H9 (cell line): ENCODE measurements around the gene RPL21. TPM values are rescaled to one million over a fixed set of nuclear protein-coding genes. Genes with fewer than 3 reads are reported as not detected.
A peak's percentile ranks its signal among the peaks of the same experiment; 100 is the strongest.

Source experiments
- DNase-seq: peaks from one replicate; pipeline ENCODE4 v3.0.0-alpha.2; 2017
- H2AFZ ChIP-seq: one replicate; pipeline ENCODE4 v1.6.1; 2013; ENCODE audit warnings: mild to moderate bottlenecking, low read length, control low read depth, moderate library complexity
- H2AK5ac ChIP-seq: 2 replicates; pipeline ENCODE4 v1.6.1; 2013; ENCODE audit warnings: low read length, control low read depth, mixed read lengths; ENCODE audit not compliant: insufficient read length
- H2BK120ac ChIP-seq: one replicate; pipeline ENCODE4 v1.6.1; 2013; ENCODE audit warnings: low read depth, mild to moderate bottlenecking, low read length, control low read depth, inconsistent platforms; ENCODE audit not compliant: poor library complexity, severe bottlenecking
- H2BK12ac ChIP-seq: 2 replicates; pipeline ENCODE4 v1.6.1; 2013; ENCODE audit warnings: low read length, control low read depth, mixed read lengths, low read depth; ENCODE audit not compliant: insufficient read length
- H2BK15ac ChIP-seq: 2 replicates; pipeline ENCODE4 v1.6.1; 2013; ENCODE audit warnings: low read depth, low read length, control low read depth
- H2BK20ac ChIP-seq: one replicate; pipeline ENCODE4 v1.6.1; 2013; ENCODE audit warnings: low read depth, mild to moderate bottlenecking, low read length, control low read depth, inconsistent platforms; ENCODE audit not compliant: poor library complexity, severe bottlenecking
- H2BK5ac ChIP-seq: 2 replicates; pipeline ENCODE4 v1.6.1; 2013; ENCODE audit warnings: low read length, control low read depth, mixed read lengths; ENCODE audit not compliant: insufficient read length
- H3K14ac ChIP-seq: 2 replicates; pipeline ENCODE4 v1.6.1; 2013; ENCODE audit warnings: low read length, control low read depth; ENCODE audit not compliant: insufficient read depth
- H3K18ac ChIP-seq: 2 replicates; pipeline ENCODE4 v1.6.1; 2013; ENCODE audit warnings: low read depth, mild to moderate bottlenecking, mixed read lengths, low read length, control low read depth; ENCODE audit not compliant: insufficient read length
- H3K23ac ChIP-seq: 2 replicates; pipeline ENCODE4 v1.6.1; 2013; ENCODE audit warnings: low read length, control low read depth, mixed read lengths, low read depth; ENCODE audit not compliant: insufficient read length
- H3K23me2 ChIP-seq: 2 replicates; pipeline ENCODE4 v1.6.1; 2013; ENCODE audit warnings: low read depth, mild to moderate bottlenecking, mixed read lengths, low read length, control low read depth; ENCODE audit not compliant: insufficient read length, poor library complexity, severe bottlenecking
- H3K27ac ChIP-seq: 2 replicates; pipeline ENCODE4 v1.5.1; 2013; ENCODE audit warnings: low read length, control low read depth, mixed read lengths, low read depth; ENCODE audit not compliant: insufficient read length
- H3K27me3 ChIP-seq: 2 replicates; pipeline ENCODE4 v1.6.1; 2013; ENCODE audit warnings: low read length, control low read depth, inconsistent platforms; ENCODE audit not compliant: insufficient read depth
- H3K4ac ChIP-seq: 2 replicates; pipeline ENCODE4 v1.6.1; 2013; ENCODE audit warnings: low read depth, mild to moderate bottlenecking, control low read depth, inconsistent platforms, low read length, moderate library complexity
- H3K4me1 ChIP-seq: 2 replicates; pipeline ENCODE4 v1.6.1; 2013; ENCODE audit warnings: low read length, control low read depth, inconsistent platforms; ENCODE audit not compliant: insufficient read depth
- H3K4me2 ChIP-seq: 2 replicates; pipeline ENCODE4 v1.6.1; 2013; ENCODE audit warnings: low read length, control low read depth, mixed read lengths; ENCODE audit not compliant: insufficient read length, insufficient read depth
- H3K56ac ChIP-seq: 2 replicates; pipeline ENCODE4 v1.6.1; 2013; ENCODE audit warnings: low read depth, mild to moderate bottlenecking, mixed read lengths, low read length, control low read depth; ENCODE audit not compliant: insufficient read length
- H3K79me1 ChIP-seq: 2 replicates; pipeline ENCODE4 v1.6.1; 2013; ENCODE audit warnings: low read depth, mild to moderate bottlenecking, moderate library complexity, low read length, control low read depth, inconsistent platforms; ENCODE audit not compliant: insufficient read depth, poor library complexity, severe bottlenecking
- H3K79me2 ChIP-seq: 2 replicates; pipeline ENCODE4 v1.6.1; 2013; ENCODE audit warnings: low read length, control low read depth, inconsistent platforms; ENCODE audit not compliant: insufficient read depth
- H3K9ac ChIP-seq: 2 replicates; pipeline ENCODE4 v1.6.1; 2013; ENCODE audit warnings: low read length, control low read depth, mixed read lengths; ENCODE audit not compliant: insufficient read length; ENCODE audit errors: extremely low read depth
- H3K9me3 ChIP-seq: one replicate; pipeline ENCODE4 v1.6.1; 2013; ENCODE audit warnings: low read depth, low read length, inconsistent platforms; ENCODE audit not compliant: control insufficient read depth
- H3T11ph ChIP-seq: one replicate; pipeline ENCODE4 v1.6.1; 2013; ENCODE audit warnings: mild to moderate bottlenecking, low read length, control low read depth, inconsistent platforms
- H4K20me1 ChIP-seq: one replicate; pipeline ENCODE4 v1.6.1; 2013; ENCODE audit not compliant: control insufficient read depth, insufficient read length, insufficient read depth
- H4K5ac ChIP-seq: 2 replicates; pipeline ENCODE4 v1.6.1; 2013; ENCODE audit warnings: low read depth, mild to moderate bottlenecking, mixed read lengths, low read length, control low read depth; ENCODE audit not compliant: insufficient read length
- H4K8ac ChIP-seq: replicated peaks from 2 replicates; pipeline ENCODE4 v1.6.1; 2013; ENCODE audit warnings: low read length, control low read depth, mixed read lengths, low read depth; ENCODE audit not compliant: insufficient read length
- H4K91ac ChIP-seq: 2 replicates; pipeline ENCODE4 v1.6.1; 2013; ENCODE audit warnings: low read depth, mild to moderate bottlenecking, moderate library complexity, mixed read lengths, low read length, control low read depth; ENCODE audit not compliant: insufficient read length
- H3K27ac Mint-ChIP-seq, 3 experiments: 2 replicates in 2 of 3; 3 replicates in 1 of 3; pipeline ENCODE4 v1.8.0; 2020 to 2021; ENCODE audit warnings: mixed read lengths in 3 of 3, mild to moderate bottlenecking in 1 of 3, moderate library complexity in 1 of 3
- H3K27me3 Mint-ChIP-seq: 2 replicates; pipeline ENCODE4 v1.8.0; 2021; ENCODE audit warnings: low read depth, mild to moderate bottlenecking, moderate library complexity, mixed read lengths
- H3K36me3 Mint-ChIP-seq, 3 experiments: 2 replicates in 2 of 3; 3 replicates in 1 of 3; pipeline ENCODE4 v1.8.0; 2020 to 2021; ENCODE audit warnings: low read depth in 3 of 3, mixed read lengths in 3 of 3; ENCODE audit not compliant: insufficient read depth in 1 of 3
- H3K4me1 Mint-ChIP-seq, 2 experiments: 2 replicates each; pipeline ENCODE4 v1.8.0; 2020; ENCODE audit warnings: mixed read lengths in 2 of 2
- H3K4me3 Mint-ChIP-seq, 2 experiments: 2 replicates in 1 of 2; 3 replicates in 1 of 2; pipeline ENCODE4 v1.8.0; 2020 to 2021; ENCODE audit warnings: mild to moderate bottlenecking in 2 of 2, mixed read lengths in 2 of 2, moderate library complexity in 1 of 2
- H3K9me3 Mint-ChIP-seq, 2 experiments: 2 replicates in 1 of 2; 3 replicates in 1 of 2; pipeline ENCODE4 v1.8.0; 2020; ENCODE audit warnings: mild to moderate bottlenecking in 2 of 2, mixed read lengths in 2 of 2, moderate library complexity in 1 of 2
- WGBS: extraction: QIAGEN DNeasy Blood & Tissue Kit; methylation state at CpG from one replicate; pipeline ENCODE4 v1.1.7; 2013; ENCODE audit warnings: missing lambda C conversion rate, low lambda C conversion rate, mixed read lengths; ENCODE audit not compliant: insufficient read length; ENCODE audit errors: extremely low coverage; 5-methylcytosine and 5-hydroxymethylcytosine counted together
- total RNA-seq: library from RNA; stranded (reverse); gene quantifications from 2 replicates; pipeline ENCODE4 v1.2.1, GENCODE V29; 2021
- TF ChIP-seq, protein P1 (sequence below): fragments of 200-600 bp; sonication (generic); conservative IDR thresholded peaks from 3 replicates; pipeline ENCODE4 v1.8.0; 2021; ENCODE audit warnings: antibody characterized with exemption, mild to moderate bottlenecking

The RPL21 gene
- total RNA-seq, 1 experiment from 2014 or later, result 1,099 TPM

DNA sequence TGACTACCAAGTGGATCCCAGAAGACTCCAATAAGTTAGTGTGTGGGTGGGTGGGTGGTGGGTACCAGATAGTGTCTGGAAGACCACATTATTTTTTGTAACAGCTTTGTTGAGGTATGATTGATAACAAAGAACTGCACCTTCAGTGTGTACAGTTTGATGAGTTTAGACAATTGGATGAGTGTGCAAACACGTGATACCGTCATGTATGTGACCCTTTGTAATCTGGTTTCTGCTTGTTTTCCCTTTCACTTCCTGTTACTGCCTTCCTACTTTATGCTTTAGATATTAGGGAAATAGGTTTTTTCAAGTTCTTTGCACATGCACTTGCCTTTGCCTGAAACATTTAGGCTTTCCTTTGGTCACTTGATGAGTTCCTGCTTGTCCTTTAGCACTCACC is 8.5 kb downstream of the RPL21 start:
- Histone ChIP-seq H2BK20ac (no peak overlapping the region), H3K4me1 (peaks cover 6% of the 10 kb centered on the region; the same call in 1 of the 2 replicates), H2AK5ac (no peak overlapping the region), H3K18ac (no peak overlapping the region), H3K79me2 (no peaks in the 10 kb centered on the region), H3K9me3 (no peaks in the 10 kb centered on the region), H3K27me3 (no peaks in the 10 kb centered on the region), H3K27ac (peak overlapping the region; percentile 71), H4K5ac (no peak overlapping the region), H3K4me2 (no peak overlapping the region), H4K91ac (no peak overlapping the region), H2BK15ac (no peak overlapping the region), H3K14ac (no peak overlapping the region), H3T11ph (no peak overlapping the region), H3K56ac (no peak overlapping the region), H3K79me1 (no peaks in the 10 kb centered on the region), H3K23me2 (no peaks in the 10 kb centered on the region), H2BK12ac (no peak overlapping the region), H2BK5ac (no peak overlapping the region), H2AFZ (no peak overlapping the region), H3K4ac (no peak overlapping the region), H3K23ac (no peak overlapping the region), H3K9ac (no peak overlapping the region), H4K20me1 (no peaks in the 10 kb centered on the region), H4K8ac (no peak overlapping the region), H2BK120ac (no peak overlapping the region)
- peak overlapping the region; percentile 5 to 91 (median 39); a peak in 4 of 7 replicates for H3K27ac Mint-ChIP-seq
- H3K36me3 Mint-ChIP-seq, result peaks cover 22 to 51% (median 30%) of the 10 kb centered on the region in 3 experiments
- no peaks in the 10 kb centered on the region for H3K9me3 Mint-ChIP-seq
- peaks cover 23% of the 10 kb centered on the region in 2 experiments for H3K4me1 Mint-ChIP-seq
- no peak for DNase-seq
- TF ChIP-seq, protein P1, sequence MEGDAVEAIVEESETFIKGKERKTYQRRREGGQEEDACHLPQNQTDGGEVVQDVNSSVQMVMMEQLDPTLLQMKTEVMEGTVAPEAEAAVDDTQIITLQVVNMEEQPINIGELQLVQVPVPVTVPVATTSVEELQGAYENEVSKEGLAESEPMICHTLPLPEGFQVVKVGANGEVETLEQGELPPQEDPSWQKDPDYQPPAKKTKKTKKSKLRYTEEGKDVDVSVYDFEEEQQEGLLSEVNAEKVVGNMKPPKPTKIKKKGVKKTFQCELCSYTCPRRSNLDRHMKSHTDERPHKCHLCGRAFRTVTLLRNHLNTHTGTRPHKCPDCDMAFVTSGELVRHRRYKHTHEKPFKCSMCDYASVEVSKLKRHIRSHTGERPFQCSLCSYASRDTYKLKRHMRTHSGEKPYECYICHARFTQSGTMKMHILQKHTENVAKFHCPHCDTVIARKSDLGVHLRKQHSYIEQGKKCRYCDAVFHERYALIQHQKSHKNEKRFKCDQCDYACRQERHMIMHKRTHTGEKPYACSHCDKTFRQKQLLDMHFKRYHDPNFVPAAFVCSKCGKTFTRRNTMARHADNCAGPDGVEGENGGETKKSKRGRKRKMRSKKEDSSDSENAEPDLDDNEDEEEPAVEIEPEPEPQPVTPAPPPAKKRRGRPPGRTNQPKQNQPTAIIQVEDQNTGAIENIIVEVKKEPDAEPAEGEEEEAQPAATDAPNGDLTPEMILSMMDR, result no peak
- WGBS, result no CpG with 5 or more reads among the region's 2 CpGs
- H3K27me3 Mint-ChIP-seq, result no peaks in the 10 kb centered on the region; the same call in 1 of the 2 replicates
- H3K4me3 Mint-ChIP-seq, result no peak overlapping the region
